NK-92 (cell line): ENCODE results near the gene WDR1.

Source experiments
- DNase-seq: peaks from one replicate; lab custom pipeline; 2025; ENCODE audit not compliant: unreplicated experiment; lab: John Stamatoyannopoulos, UW

The WDR1 gene

DNA sequence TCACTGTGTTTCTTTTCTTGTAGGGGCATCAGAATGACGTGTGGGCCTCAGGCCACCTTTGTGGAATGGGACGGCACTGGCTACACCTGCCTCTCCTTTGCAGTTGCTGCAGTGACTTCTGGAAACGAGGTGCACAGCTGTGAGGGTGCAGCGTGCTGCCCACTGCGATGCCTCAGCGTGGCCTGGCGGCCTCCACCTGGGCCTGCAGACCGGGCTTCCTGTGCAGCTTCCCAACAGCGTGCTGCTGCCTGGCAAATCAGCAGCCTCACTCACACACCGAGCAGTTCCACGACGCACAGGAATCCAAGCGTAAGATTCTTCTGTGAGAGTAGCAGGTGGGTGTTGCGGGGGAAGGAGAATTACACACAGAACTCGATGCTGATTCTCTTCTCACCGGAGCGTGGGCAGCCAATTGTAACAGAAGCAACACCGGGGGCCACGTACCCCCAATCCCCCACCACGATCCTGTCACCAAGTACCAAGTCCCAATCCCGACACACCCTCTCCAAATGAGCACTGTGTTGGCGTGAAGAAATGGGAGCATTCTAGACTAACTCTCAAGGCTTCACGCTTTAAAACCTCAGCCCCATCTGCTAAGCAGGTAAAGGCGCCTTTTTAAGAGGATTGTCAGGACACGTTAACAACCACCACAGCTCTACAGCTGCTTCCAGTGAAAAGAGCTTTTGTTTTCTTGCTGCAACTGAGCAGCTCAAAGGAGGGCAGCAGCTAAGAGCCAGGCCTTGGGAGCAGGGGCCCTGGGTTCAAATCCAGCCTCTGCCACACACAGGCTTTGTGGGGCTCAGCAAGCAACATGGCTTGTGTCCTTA lies 16.9 kb downstream of the WDR1 start:
- DNase-seq, result no peak

DNA sequence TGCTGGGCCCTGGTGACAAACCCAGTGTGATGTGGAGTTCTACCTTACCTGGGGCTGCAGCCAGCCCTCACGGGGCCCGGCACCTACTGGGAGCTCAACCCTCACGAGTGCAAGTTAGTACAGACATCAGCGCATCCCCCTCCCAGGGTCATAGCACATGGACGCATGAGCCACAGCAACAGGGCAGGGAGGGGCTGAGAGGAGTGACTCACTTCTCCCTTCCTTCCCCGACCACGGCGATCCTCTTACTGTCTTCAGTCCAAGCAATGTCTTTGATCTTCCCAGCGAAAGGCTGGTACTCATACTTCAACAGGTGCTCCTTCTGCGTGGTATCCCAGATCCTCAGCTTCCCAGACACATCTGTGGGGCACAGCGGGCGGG lies 17.8 kb downstream of the WDR1 start:
- no peak for DNase-seq

DNA sequence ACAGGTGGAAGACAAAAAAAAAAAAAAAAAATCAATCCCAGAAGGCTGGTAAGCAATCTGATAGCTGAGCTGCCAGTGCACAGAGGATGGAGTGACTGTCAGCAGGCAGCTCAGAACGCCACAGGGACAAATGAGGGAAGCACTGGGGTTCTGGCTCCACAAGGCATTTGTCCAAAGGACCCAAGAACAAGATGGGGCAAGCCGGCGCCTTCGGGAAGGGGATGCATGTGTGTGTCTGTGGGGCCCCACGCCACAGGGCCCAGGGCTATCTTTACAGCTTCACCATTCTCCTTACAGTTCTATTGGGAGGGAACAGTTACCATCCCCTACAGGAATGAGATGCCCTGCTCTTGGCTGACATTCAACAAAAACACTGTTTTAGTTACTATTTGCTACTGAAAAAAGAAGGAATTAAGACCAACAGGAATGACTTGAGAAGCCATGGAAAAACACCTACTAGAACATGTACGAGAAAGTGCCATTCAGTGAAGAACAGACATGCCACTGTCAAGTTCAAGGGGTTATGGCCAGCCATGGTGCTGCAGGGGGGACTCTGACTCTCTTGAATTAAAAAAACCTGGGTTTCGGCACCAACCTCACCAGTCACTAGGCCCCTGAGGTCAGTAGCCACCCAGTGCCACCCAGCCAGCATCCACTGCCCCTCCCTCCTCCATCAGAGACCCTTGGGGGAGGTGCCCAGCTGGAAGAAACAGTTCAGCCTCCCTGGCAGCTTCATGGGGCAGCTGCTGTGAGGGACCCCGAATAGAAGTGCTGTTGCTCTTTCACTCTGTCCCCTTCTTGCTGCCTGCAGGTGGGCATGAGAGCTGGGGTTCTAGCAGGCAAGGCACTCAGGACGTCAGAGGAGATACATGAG lies 18.5 kb downstream of the WDR1 start:
- no peak for DNase-seq

DNA sequence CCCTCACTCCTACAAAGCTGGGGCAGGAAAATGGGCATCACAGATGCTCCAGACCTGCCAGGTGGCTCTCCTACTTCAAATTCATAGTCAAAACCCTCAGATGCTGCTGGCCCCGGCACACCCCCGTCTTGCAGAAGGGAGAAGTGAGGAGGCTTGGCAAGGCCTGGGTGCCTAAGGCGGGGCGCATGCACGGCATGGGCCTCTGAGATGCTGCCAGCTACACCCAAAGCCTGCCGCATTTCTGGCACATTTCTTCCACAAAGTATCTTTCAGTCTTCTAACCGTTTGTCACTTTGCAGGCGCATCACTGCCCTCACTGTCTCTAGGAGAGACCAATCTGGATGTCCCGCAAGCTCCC lies 19.6 kb downstream of the WDR1 start:
- DNase-seq, result no peak

DNA sequence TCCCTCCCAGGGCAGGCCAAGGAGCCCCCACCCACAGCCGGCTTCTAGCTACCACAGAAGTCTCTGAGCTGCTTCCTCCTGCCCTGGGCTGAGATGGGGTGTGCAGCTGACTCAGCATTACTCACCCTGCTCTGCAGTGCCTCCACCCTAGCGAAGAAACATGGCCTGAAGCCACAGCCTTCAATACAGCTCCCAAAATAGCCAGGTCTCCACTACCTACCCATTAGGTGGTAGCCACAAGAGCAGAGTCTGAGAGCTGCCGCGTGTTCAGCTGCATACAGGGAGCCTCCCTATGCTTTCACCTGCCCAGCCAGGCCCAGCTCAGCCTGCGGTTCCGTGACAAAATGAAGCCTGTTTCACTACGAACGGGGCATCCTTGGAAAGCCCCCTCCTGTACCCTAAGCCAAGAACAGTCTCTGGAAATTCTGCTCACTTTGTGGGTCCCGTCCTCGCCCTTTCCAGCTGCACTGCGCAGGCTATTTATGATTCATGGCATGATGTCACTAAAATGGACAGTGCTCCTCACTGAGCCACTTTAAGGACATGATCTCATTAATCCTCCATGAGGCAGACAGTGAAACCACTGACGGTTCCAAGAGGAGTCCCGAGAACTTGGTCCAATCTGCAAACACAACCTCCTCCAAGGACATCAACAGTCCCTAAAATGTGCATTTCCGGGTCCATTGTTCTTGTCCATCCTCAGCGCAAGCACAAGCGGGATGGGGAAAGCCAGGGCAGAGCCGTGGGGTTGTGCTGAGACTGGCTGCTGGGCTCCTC lies 20.2 kb downstream of the WDR1 start:
- DNase-seq, result no peak

DNA sequence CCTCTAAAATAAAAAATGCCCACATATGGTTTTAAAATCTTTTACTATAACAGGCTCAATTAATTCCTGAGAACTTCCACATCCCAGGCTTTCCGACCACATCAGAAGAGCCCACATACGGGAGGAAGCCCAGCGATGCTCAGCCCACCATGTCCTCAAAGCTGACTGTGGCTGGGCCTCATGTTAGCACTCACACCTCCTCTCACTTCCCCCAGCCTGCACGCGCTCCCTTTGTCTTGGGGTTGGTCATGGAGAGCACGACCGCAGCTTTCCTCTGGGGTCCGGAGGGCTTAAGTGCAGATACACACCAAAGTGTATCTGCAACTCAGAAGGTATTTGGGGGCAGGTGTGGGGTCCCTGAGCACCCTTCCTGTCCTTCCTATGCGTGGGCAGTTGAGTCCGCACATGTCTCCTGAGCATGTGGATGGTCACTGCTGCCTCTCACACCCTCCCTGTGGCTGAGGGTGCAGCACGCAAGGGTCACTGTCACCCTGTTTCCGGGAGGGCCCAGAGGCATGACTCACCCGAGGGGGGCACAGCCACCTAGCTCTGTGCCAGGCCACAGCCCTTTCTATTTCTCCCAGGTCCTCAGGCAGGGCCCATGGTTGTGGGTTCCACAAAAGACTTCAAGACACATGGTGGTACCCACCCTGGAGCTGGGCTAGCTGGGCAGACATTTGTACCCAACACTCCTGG lies 21.2 kb downstream of the WDR1 start:
- no peak for DNase-seq

DNA sequence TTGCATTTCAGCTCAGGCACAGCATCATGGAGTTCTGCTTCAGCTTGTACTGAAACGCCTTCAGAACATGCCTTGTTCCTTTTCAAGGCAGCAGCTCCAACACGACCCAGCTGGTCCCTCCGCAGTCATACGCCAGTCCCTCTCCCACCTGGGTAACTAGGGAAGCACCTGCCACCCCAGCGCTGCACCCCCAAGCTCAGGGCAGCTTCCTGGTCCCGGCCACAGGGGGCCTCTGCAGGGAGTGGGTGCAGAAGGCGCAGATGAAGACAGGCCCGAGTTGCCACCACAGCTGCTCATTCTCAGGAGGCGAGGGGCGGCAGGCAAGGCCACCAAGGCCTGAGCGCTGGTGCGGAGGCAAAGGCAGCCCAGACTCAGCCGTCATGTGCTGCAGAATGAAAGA lies 21.8 kb downstream of the WDR1 start:
- DNase-seq, result no peak

DNA sequence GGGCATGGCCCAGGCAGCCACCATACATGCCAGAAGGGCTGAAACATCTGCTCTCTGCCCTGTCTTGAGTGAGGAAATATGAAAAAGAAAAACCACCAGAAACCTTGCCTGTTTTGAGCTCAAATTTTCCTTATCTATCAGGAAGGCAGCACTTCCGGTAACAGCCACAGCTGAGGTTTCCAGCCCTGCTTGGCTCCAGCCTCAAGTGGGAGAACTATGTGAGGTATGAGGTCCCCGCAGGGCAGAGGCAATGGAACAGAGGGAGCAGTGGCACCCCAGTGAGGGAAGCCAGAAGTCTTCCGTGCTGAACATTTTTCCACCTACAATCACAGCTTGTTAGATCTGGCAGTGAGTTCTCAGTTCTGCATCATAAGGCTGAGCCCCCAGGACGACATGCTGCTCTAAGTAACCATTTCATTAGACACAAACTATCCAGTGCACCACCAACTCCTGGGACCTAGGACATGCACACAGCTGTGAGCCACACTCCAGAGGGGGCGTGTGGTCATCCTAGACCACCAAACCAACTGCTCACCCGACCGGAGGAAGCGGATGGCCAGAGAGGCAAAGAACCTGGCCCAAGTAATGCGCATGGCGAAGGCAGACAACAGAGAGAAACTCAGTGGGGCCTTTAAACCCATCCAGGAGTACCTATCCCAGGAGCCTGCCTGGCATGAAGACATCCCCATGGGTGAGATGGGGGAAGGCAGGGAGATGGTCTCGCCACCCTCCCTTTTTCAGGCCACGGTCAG lies 22.6 kb downstream of the WDR1 start:
- DNase-seq, result no peak

DNA sequence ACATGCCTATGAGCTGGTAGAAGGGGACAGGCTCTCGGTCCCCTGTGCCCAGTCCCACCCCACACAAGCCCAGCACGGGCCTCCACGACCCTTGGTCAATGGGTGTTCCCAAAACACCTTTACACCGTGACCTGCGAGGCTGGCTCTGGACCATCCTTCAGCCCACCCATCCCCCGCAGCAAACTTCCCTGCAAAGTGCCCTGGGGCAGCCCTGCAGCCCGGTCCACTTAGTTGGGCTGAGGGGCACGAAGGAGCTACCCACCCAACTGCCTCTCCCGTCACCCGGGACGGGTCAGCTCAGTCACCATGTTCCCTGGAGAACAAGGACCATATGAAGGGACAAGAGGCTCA lies 23.4 kb downstream of the WDR1 start:
- DNase-seq, result no peak

DNA sequence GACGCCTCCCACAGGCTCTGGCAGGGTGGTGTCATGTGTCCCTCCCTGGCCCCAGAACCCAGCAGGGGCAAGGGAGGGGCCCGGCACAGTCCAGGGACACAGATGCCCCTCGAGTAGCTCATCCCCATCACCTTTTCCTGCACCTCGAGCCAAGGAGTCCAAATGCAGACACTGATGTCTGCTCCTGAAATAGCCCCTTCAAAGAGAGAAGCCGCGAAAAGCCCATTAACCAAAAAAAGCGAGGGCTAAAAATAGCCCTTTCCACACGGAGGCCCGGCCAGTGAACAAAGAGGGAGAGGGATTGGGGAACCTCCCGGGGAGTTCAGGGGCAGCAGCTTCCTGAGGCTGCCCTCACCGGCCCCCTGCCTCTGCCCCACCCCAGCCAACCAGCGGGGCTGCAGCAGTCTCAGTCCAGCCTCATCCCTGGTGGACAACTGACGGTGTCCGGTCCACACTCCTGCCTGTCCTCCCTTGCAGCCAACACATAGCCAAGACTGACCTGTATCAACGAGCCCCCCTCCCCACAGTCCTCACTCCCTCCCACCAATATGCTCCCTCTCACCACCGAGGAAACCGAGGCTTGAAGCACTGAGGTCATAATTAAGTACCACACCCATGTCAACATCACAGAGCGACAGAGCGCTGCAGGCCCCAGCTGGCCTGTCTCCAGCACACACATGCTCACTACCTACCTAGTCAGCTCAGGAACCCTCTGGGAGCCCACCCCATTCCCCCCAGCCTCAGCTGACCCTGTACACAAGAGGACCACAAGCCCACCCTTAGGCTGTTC lies 23.9 kb downstream of the WDR1 start:
- no peak for DNase-seq

DNA sequence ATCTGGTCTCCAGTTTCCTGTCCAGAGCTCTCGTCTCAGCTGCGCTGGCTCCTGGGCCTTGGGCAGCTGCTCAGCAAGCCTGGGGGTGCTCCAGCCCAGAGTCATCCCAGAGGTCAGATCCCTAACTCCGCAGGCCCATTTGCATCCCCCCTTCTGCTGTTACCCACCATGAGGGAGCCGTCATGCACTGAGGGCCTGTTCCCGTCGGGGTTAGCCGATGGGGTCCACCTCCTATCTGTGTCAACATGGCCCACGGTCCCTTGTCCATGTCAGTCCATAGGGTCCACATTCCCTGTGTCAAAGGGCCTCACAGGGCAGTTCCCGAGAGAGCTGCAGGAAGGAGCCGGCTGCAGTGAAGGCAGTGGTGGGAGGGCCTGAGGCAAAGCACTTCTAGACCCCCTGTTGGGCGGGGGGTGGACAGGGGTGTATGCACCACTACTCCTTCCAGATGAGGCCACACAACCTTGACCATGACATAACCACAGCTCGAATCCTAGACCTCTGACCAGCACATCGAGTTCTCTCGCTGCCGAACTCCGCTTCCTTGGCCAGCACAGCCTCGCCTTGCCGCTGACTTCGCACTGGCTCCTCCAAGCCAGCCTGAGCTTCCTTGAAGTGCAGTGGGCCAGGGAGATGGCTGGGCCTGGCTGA lies 24.9 kb downstream of the WDR1 start:
- no peak for DNase-seq

DNA sequence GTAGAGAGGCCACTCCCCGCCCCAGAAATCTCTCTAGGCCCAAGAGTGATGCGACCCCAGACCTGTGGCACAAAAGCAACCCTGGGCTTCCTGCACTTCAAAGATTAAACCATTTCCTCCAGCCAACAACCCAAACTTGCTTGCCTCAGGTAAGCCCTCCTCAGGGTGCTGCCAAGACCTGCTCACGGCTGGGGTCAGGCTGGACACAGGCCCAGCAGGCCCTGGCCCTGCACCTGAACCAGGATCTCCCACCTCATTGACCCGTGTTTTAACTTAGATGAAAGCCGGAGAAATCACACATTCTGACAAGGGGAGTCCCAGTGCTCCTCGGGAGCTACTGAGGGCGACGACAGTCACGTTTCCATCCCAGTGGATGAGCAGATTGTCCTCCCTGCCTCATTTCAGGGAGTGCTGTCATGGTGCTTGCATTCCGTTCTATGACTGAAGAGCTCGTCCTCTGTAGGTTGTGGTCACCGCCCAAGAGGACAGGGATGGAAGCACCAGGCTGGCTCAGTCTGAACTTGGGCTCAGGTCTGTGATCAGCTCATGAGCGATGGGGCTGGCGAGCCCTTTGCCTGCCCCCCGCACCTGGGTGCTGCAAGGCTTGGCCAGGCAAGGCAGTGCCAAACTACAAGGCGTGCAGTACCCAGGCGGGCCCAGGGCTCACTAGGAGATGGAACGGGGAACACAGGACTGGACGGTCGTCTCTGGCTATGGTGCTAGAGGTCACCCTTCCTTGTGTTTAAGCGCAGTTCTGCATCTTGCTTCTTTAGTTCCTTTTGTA lies 25.9 kb downstream of the WDR1 start:
- no peak for DNase-seq

DNA sequence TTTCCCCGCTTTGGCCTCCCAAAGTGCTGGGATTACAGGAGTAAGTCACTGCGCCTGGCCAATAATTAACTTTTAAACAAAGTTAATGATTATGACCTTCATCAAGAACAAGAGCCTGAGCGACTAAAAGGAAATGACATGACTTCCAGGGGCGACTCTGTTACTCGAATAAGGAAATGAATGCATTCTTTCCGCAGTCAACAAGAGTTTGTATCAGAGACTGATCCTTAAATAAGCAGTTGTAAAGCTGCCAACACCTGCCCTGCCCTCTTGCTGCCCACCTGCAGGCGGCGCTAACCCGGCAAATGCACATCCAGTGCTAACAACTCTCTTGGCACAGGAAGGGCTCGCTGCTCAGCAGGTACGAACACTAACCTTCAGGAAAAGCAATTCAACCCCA lies 27.3 kb downstream of the WDR1 start:
- no peak for DNase-seq

DNA sequence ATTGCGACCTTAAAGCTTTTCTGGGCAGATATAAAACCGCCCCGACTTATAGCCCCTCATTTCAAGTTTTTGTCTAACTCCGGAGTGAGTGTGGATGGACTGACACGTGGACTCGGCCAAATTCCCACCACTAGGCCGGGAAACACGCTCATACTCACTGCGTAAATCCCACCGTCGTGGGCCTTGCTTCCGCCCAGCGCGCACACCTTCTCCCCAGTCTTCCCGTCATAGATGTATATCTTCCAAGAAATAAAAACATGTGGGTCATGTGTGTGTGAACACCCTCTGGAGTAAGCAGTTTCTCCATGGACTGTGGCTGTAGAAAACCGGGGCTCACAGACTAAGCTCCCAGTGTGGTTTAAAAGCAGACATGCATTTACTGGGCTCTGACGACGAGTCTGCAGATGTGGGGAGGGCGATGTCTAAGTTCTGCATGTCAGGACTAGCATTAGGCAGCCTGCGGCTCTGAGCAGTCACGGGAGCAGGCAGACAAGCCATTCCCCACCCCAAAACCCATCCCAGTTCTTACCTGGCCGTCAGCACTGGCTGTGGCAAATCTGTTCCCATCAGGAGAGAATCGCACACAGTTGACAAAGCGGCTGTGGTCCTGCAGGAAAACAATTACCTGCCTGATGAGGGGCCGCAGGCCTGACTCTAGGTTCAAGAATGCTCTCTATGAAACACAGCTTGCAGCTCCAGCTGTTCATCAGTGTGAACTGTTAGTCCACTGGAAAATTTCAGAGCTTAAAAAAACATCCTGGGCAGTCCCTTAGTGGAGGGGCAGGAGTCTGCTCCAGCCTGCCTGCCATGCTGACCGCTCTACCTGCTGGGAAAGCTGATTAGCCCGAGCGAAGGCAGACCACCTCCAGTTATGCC lies 28.2 kb downstream of the WDR1 start:
- no peak for DNase-seq

DNA sequence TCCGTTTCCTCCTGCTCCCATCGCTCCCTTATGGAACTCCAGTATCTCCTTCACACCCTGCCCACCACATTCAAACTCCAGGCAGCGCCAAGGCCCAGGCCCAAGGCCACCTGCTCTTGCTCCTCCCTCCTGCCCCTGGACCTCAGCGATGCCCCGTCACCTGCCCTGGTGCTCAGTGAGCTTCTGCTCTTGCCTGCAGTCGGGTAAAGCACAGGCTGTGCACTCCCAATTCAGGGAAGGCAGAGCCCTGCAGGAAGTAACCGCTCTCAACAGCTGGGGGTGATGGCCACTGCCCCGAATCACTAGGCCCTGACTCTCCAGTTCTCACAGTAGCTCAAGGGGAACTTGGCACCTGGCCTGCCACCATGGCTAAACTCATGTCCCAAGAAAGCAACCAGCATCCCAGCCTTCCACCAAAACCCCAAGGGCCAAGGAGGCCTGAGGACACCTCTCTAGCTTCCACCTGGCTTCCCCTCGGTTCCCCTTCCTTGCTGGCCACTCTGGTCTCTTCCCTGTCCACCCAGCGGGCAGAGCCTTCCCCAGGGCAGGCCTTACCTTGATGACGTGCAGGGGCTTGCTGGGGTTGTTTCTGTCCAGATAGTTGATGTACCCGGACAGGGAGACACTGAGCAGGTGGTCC lies 29.3 kb downstream of the WDR1 start:
- DNase-seq, result no peak

DNA sequence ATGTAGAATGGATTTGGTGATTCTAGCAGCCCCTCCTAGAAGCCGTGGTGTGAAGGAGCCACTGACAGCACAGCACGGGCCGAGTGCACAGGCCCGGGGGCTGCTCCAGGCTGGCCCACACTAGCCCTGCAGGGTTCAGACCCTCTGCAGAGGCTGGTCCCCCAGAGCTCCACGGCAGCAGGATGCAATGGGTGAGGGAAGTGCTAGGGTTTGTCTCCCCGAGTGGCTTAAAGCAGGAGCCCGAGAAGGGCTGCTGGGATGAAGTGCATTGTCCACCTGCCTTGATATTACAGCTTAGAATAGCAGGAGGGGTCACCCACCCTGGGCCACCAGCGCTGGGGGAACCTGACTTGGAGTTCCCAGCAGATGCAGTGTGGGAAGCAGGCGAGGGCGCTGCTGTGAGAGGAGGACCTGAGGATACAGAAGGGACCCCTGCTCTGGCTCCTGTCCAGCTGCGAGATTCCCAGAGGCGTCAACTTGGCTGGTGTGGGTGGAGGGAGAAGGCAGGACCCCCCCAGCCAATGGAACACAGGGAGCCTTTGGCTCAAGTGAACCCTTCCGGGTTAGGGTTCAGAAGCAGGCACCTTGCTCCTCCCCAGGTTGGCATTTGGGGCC lies 30.0 kb downstream of the WDR1 start:
- no peak for DNase-seq
